Measurements from ENCODE around the gene TCOF1.

TCOF1 gene

DNA sequence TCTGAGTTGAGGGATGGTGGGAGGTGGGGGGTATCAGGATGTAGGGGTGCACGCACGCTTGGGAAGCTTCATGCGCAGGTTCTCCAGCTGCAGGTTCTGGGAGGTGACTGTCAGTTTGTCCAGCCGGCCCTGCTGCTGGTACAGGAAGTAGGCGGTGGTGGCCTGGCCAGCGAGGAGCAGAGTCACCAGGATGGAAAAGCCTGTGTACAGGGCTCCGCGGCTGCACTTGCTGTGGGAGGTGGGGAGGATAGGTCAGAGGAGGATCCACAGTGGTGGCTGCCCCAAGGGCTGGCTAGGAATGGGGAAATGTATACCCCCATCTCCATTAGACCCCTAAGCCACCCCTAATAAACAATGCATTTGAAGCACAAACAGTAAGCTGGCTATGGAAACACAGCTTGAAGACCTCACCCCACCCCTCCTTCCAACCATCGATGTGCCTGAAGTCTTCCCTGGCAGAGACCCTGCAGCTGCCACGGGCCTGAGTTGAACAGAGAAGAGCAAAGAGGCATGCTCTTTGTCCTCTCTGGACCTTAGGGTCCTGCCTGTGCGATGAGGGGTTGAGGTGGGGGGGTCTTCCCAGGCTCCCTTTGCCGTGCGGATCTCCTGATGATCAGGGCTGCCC, 49.7 kb downstream of the TCOF1 start:
- no peak for DNase-seq
- H3K4ac ChIP-seq (ENCODE audit: low read depth, low read length): no peak overlapping the region
- no peak overlapping the region for H4K5ac ChIP-seq (ENCODE audit: low read length)
- H4K8ac ChIP-seq (ENCODE audit: low read depth, low read length): no peak overlapping the region
- no peak overlapping the region for H3K27ac ChIP-seq (ENCODE audit: low read depth, low read length)
- no peak overlapping the region for H3K9ac ChIP-seq (ENCODE audit: low read length)
- peaks cover 3% of the 10 kb centered on the region for H3K4me1 ChIP-seq (ENCODE audit: control insufficient read depth, low read depth, low read length)
- no peak overlapping the region for H3K23ac ChIP-seq (ENCODE audit: low read length)
- H2BK120ac ChIP-seq (ENCODE audit: low read depth, low read length): no peak overlapping the region
- no peak overlapping the region for H2BK15ac ChIP-seq (replicated peaks; ENCODE audit: low read depth)
- no peak overlapping the region for H3K18ac ChIP-seq (ENCODE audit: low read length)
- no peaks in the 10 kb centered on the region for H3K79me1 ChIP-seq (ENCODE audit: low read length)
- no peak overlapping the region for H3K4me3 ChIP-seq (ENCODE audit: low read length)
- peaks cover 2% of the 10 kb centered on the region for H3K36me3 ChIP-seq (ENCODE audit: control insufficient read depth, insufficient read depth, low read length)
- H3K79me2 ChIP-seq (ENCODE audit: control insufficient read depth, insufficient read depth, low read length): no peaks in the 10 kb centered on the region
- H3K27me3 ChIP-seq (ENCODE audit: insufficient read depth, low read length, poor library complexity): no peaks in the 10 kb centered on the region
- H2AK5ac ChIP-seq (ENCODE audit: low read length): no peak overlapping the region
- no peak overlapping the region for H2BK5ac ChIP-seq (ENCODE audit: low read length)
- peak overlapping the region; percentile 7 for H3K56ac ChIP-seq (ENCODE audit: low read length)
- no CpG with 5 or more reads among the region's 13 CpGs for WGBS (ENCODE audit: extremely low coverage, insufficient coverage, low lambda C conversion rate)
- H3K4me2 ChIP-seq (ENCODE audit: low read length): no peak overlapping the region

DNA sequence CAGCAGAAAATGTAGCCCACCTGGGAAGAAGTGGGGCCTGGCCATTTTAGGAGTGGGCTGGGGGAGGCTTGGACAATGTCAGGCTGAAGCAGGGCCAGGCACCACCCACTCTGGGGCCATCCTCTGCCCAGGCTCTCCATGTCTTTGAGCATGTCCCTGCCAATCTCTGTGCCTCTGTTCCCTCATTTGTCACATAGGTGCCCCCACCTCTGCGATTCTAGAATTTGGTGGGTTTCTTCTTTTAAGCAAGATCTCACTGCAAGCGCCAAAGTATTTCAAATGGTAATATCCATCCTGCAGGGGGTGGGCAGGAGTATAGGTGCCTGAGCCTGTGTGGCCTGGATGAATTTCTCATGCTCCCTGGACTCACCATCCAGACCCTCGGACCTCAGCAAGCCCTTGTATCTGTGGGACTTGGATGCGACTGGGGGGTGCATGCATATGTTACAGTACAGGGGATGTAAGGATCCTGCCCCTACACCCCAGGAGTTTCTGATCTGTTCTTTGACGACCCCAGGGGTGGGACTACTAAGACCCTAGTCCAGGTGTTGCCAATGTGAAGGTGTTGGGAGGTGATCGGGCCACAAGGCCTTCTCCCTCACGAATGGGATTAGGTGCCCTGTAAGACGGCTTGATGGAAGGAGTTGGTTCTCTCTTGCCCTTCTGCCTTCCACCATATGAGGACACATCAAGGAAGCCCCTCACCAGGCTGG, 50.9 kb downstream of the TCOF1 start:
- H2BK120ac ChIP-seq (ENCODE audit: low read depth, low read length): no peak overlapping the region
- no peak overlapping the region for H3K4me2 ChIP-seq (ENCODE audit: low read length)
- H3K18ac ChIP-seq (ENCODE audit: low read length): no peak overlapping the region
- no CpG with 5 or more reads among the region's 8 CpGs for WGBS (ENCODE audit: extremely low coverage, insufficient coverage, low lambda C conversion rate)
- no peak overlapping the region for H3K4ac ChIP-seq (ENCODE audit: low read depth, low read length)
- DNase-seq: no peak
- no peak overlapping the region for H2AK5ac ChIP-seq (ENCODE audit: low read length)
- H3K27ac ChIP-seq (ENCODE audit: low read depth, low read length): no peak overlapping the region
- H3K79me1 ChIP-seq (ENCODE audit: low read length): no peaks in the 10 kb centered on the region
- H4K8ac ChIP-seq (ENCODE audit: low read depth, low read length): no peak overlapping the region
- no peak overlapping the region for H3K9ac ChIP-seq (ENCODE audit: low read length)
- no peak overlapping the region for H2BK15ac ChIP-seq (replicated peaks; ENCODE audit: low read depth)
- H3K4me1 ChIP-seq (ENCODE audit: control insufficient read depth, low read depth, low read length): peaks cover 5% of the 10 kb centered on the region
- H4K5ac ChIP-seq (ENCODE audit: low read length): no peak overlapping the region
- H2BK5ac ChIP-seq (ENCODE audit: low read length): no peak overlapping the region
- H3K56ac ChIP-seq (ENCODE audit: low read length): no peak overlapping the region
- H3K27me3 ChIP-seq (ENCODE audit: insufficient read depth, low read length, poor library complexity): no peaks in the 10 kb centered on the region
- H3K36me3 ChIP-seq (ENCODE audit: control insufficient read depth, insufficient read depth, low read length): no peaks in the 10 kb centered on the region
- no peak overlapping the region for H3K4me3 ChIP-seq (ENCODE audit: low read length)
- no peak overlapping the region for H3K23ac ChIP-seq (ENCODE audit: low read length)
- no peaks in the 10 kb centered on the region for H3K79me2 ChIP-seq (ENCODE audit: control insufficient read depth, insufficient read depth, low read length)

DNA sequence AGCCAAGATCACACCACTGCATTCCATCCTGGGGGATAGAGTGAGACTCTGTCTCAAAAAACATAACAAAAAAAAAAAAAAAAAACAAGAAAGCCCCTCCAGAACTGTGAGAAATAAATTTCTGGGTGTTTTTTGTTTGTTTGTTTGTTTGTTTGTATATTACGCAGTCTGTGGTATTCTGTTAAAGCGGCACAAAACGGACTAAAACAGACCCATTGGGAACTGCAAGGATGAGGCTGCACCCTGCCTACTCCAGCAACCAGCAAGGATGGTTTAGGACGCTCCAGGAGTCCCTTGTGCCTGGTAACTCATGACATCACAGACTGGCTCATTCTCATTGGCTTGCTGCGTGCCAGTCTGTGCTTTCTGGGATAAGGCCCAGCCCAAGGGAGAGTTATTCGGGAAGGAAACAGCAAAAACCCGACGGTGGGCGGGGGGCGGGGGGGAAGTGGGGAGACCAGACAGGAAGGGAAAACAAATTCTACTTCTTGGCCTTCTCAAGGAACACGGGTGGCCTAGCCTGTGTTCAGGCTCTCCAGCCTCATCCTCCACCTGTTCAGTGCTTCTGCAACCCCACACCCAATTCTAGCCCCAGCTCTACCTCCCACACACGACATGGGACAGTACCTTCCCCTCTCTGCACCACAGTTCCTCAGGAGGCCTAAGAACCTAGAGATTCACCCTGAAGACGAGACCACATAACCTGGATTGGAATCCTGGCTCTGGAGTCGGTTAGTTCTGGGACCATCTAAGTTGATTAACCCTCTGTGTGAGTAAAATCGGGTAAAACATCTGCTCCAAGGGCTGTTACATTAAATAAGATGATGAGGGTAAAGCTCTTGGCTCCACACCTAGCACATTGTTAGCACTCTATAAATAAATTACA, 52.4 kb downstream of the TCOF1 start:
- Histone ChIP-seq H2AK5ac (ENCODE audit: low read length) (no peak overlapping the region), H3K9ac (ENCODE audit: low read length) (peak overlapping the region; percentile 25), H3K4me1 (ENCODE audit: control insufficient read depth, low read depth, low read length) (peaks cover 5% of the 10 kb centered on the region), H3K79me1 (ENCODE audit: low read length) (no peaks in the 10 kb centered on the region), H3K27me3 (ENCODE audit: insufficient read depth, low read length, poor library complexity) (no peaks in the 10 kb centered on the region), H3K27ac (ENCODE audit: low read depth, low read length) (no peak overlapping the region), H3K18ac (ENCODE audit: low read length) (no peak overlapping the region), H3K56ac (ENCODE audit: low read length) (peak overlapping the region; percentile 52), H3K36me3 (ENCODE audit: control insufficient read depth, insufficient read depth, low read length) (no peaks in the 10 kb centered on the region), H4K5ac (ENCODE audit: low read length) (no peak overlapping the region), H4K8ac (ENCODE audit: low read depth, low read length) (no peak overlapping the region), H2BK120ac (ENCODE audit: low read depth, low read length) (no peak overlapping the region), H3K4ac (ENCODE audit: low read depth, low read length) (no peak overlapping the region), H2BK5ac (ENCODE audit: low read length) (no peak overlapping the region), H3K4me2 (ENCODE audit: low read length) (peak overlapping the region; percentile 14), H3K4me3 (ENCODE audit: low read length) (no peak overlapping the region), H3K23ac (ENCODE audit: low read length) (no peak overlapping the region), H2BK15ac (replicated peaks; ENCODE audit: low read depth) (no peak overlapping the region), H3K79me2 (ENCODE audit: control insufficient read depth, insufficient read depth, low read length) (no peaks in the 10 kb centered on the region)
- WGBS (ENCODE audit: extremely low coverage, insufficient coverage, low lambda C conversion rate): no CpG with 5 or more reads among the region's 15 CpGs
- peak; percentile 95 for DNase-seq

DNA sequence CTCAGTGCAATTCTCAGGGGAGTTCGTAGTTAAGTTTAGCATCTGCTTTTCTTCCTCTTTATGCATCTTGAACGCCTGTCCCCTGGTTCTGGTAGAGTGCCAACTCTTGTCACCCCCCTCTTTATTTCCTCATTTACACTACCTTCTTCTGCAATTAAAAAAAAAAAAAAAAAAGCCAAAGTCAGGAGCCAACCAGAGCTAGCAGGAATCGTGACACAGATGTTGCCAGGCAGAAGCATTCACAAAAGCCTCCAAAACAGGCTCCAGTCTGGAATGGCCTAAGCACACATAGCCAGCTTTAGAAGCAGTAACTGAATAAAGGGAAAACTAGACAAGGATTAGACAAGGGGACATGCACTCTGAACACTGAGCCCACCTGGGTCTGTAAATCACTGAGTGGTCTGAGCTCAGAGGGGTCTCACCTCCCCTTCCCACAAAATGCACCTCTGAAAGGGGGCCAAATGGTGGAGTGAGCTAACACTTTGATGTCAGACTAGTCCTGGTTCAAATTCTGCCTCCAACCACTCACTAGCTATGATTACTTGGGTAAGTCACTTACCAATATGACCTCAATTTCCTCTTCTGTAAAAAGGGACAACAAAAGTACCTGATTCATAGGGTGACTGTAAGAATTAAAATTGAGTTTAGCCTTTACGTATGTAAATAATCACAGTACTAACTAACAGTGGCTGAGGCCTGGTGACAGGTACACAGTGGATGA, 53.2 kb downstream of the TCOF1 start:
- Histone ChIP-seq H3K4ac (ENCODE audit: low read depth, low read length) (no peak overlapping the region), H3K23ac (ENCODE audit: low read length) (no peak overlapping the region), H4K8ac (ENCODE audit: low read depth, low read length) (no peak overlapping the region), H3K36me3 (ENCODE audit: control insufficient read depth, insufficient read depth, low read length) (no peaks in the 10 kb centered on the region), H2BK5ac (ENCODE audit: low read length) (no peak overlapping the region), H3K4me2 (ENCODE audit: low read length) (no peak overlapping the region), H3K4me1 (ENCODE audit: control insufficient read depth, low read depth, low read length) (peaks cover 5% of the 10 kb centered on the region), H2BK120ac (ENCODE audit: low read depth, low read length) (no peak overlapping the region), H3K4me3 (ENCODE audit: low read length) (no peak overlapping the region), H3K79me2 (ENCODE audit: control insufficient read depth, insufficient read depth, low read length) (no peaks in the 10 kb centered on the region), H3K56ac (ENCODE audit: low read length) (peak overlapping the region; percentile 58), H3K27me3 (ENCODE audit: insufficient read depth, low read length, poor library complexity) (no peaks in the 10 kb centered on the region), H2BK15ac (replicated peaks; ENCODE audit: low read depth) (no peak overlapping the region), H3K9ac (ENCODE audit: low read length) (peak overlapping the region; percentile 10), H3K27ac (ENCODE audit: low read depth, low read length) (no peak overlapping the region), H3K18ac (ENCODE audit: low read length) (no peak overlapping the region), H4K5ac (ENCODE audit: low read length) (no peak overlapping the region), H2AK5ac (ENCODE audit: low read length) (no peak overlapping the region), H3K79me1 (ENCODE audit: low read length) (no peaks in the 10 kb centered on the region)
- peak; percentile 82 for DNase-seq
- no CpG with 5 or more reads among the region's 4 CpGs for WGBS (ENCODE audit: extremely low coverage, insufficient coverage, low lambda C conversion rate)

DNA sequence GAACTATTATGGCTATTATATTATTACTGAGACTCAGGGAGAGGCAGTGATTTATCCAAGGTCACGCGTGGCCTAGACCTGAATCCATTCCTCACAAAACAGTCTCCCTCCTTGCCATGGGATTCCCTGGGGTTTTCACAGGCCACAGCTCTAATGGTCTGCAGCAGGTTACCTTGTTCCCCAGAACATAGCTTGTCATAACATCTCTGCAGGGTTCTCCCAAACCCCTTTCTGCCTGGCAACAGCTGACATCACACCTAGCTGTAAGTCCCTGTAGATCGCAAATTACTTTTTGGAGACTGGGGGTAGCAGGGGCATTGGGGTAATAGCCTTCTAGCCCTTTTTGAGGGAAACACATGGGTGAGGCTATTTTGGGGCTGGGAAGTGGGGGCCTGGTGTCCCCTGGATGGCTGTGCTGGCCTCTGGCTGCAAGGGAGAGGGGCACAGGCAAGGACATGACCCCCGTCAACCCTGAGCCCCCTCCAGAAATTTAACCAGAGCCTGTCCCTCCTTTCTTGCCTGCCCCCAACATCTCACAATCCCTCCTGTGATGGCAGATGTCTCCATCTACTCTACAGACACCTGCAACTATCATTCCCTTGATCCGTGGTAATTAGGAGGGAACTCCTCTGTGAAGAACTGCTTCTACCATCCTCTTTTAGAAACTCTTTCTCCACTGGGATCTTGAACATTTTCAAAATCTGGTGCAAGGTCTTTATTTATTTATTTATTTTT, 53.9 kb downstream of the TCOF1 start:
- Histone ChIP-seq H3K4me3 (ENCODE audit: low read length) (no peak overlapping the region), H2BK120ac (ENCODE audit: low read depth, low read length) (no peak overlapping the region), H3K79me2 (ENCODE audit: control insufficient read depth, insufficient read depth, low read length) (no peaks in the 10 kb centered on the region), H4K5ac (ENCODE audit: low read length) (no peak overlapping the region), H3K56ac (ENCODE audit: low read length) (no peak overlapping the region), H3K4ac (ENCODE audit: low read depth, low read length) (no peak overlapping the region), H3K18ac (ENCODE audit: low read length) (no peak overlapping the region), H3K9ac (ENCODE audit: low read length) (no peak overlapping the region), H4K8ac (ENCODE audit: low read depth, low read length) (no peak overlapping the region), H3K23ac (ENCODE audit: low read length) (no peak overlapping the region), H3K27me3 (ENCODE audit: insufficient read depth, low read length, poor library complexity) (no peaks in the 10 kb centered on the region), H2BK5ac (ENCODE audit: low read length) (no peak overlapping the region), H2AK5ac (ENCODE audit: low read length) (no peak overlapping the region), H3K4me2 (ENCODE audit: low read length) (no peak overlapping the region), H3K4me1 (ENCODE audit: control insufficient read depth, low read depth, low read length) (peaks cover 5% of the 10 kb centered on the region), H3K79me1 (ENCODE audit: low read length) (no peaks in the 10 kb centered on the region), H3K27ac (ENCODE audit: low read depth, low read length) (no peak overlapping the region), H2BK15ac (replicated peaks; ENCODE audit: low read depth) (no peak overlapping the region), H3K36me3 (ENCODE audit: control insufficient read depth, insufficient read depth, low read length) (no peaks in the 10 kb centered on the region)
- peak; percentile 63 for DNase-seq
- no CpG with 5 or more reads among the region's 5 CpGs for WGBS (ENCODE audit: extremely low coverage, insufficient coverage, low lambda C conversion rate)

Measured in mesendoderm (in vitro differentiated cells).